SIG-M5 treated with dmso at 0.1 percent for 504 hours (cell line): Measurements from ENCODE around the gene NNT.

Experiments used
- DNase-seq: peaks from one replicate; lab custom pipeline; 2025; ENCODE audit not compliant: unreplicated experiment; lab: John Stamatoyannopoulos, UW

Gene NNT

DNA sequence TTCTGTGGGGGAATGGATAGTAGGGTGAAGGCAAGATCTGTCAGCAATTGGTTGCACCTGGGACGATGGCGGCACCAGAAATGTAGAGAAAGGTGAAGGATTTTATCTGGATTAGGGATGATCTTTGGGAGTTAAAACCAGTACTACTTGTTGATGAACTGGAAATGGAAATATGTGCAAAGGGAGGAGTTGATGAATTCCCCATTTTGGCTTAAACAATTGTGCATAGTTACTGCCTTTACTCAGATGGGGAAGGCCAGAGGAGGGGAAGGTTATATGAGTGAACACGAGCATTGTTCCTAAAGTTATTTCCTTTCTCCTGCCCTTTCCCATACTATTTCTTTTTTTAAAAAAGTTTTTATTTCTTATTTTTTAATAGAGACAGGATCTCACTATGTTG lies 19.1 kb downstream of the NNT start:
- DNase-seq, result no peak

- DNase-seq, result no peak
Observed at GRCh38 chr5:43623048-43623680, 20.2 kb downstream of the NNT start.

DNA sequence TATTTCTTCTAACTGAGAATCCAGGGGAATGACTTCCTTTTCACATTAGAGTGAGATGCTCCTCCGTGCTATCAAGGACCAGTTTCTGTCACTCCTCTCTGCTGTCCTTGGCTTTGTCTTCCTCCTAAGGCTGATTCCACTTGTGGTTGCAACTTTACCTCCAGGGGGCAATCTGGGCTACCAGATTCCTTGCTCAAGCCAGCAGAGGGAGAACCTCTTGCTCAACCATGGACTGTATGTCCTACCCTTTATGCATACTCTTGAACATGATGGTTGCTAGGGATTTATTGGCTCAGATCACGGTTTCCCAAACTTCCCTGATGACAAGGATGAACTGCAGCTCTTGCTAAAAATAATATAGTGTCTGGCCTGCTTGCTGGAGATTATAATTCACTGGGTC lies 24.0 kb downstream of the NNT start:
- DNase-seq, result peak; percentile 85

DNA sequence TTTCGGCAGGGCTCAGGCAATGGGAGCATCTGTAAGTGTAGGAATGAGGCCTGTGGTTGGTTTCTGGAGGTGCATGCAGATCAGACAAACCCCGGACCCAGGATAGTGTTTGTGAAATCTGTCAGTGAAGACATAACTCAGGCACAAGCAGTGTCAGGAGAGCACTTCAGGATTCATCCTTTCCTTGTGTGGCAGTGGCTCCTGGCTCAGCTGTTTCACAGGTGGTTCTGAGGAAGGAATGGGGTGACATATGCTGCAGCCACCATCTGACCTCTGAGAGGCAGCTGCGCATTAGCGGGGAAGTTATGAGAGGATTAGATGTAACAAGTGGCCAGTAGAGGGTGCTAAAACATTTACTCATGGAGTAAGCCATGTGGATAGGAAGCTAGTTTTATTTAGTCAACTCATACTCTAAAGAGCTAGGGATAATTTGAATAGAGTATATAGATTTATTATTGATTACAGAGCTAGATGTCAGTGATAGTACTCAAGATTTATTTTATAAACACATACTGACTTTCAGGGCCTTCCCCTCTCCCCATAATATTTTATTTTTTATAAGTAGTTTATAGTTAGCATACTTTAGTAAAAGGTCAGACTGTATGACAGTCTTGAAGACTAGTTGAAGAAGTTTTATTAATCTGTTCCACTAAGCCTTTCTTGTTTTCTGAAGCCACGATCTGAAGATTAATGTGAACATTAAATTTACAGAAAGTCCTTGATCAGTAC lies 28.4 kb downstream of the NNT start:
- peak; percentile 87 for DNase-seq

DNA sequence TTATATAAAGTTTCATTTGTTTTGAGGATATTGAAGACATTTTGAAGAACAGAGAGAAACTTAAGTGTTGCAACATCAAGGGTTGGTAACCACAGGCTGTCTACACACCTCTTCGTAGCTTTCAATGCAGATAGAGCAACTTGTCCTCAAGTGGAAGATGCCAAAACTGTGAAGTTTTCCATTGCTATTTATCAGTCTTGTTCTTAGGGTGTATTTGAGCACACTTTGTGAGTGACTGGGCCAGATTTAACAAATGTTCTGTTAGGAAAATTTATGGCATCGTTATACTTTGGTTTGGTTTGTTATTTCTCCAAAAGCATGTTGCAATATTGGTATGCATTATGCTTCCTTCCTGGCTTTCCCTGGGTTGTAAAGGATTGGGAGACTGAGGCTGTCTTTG lies 31.6 kb downstream of the NNT start:
- peak; percentile 32 for DNase-seq

GRCh38 chr5:43635374-43635773 lies 32.4 kb downstream of the NNT start:
- DNase-seq, result no peak

DNA sequence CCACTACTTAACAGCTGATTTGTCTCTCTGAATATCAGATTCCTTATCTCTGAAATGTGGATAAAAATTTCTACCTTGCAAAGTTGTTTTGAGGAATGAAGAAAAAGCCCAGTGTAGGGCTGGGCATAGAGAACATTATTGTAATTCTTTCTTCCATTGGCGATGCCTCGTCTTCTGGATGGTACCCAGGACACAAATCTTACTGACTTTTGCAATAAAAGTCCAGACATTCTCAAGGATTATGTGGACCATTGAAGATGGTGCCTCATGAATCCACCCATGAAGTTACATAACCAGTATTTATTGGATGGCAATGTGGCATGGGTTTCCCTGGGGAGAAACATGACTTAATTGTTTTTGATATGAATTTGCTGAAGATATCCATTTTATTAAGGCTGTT lies 33.1 kb downstream of the NNT start:
- no peak for DNase-seq

- DNase-seq, result no peak
Observed at GRCh38 chr5:43637416-43637815, 34.4 kb downstream of the NNT start.

- DNase-seq, result no peak
Observed at GRCh38 chr5:43638107-43638506, 35.1 kb downstream of the NNT start.

DNA sequence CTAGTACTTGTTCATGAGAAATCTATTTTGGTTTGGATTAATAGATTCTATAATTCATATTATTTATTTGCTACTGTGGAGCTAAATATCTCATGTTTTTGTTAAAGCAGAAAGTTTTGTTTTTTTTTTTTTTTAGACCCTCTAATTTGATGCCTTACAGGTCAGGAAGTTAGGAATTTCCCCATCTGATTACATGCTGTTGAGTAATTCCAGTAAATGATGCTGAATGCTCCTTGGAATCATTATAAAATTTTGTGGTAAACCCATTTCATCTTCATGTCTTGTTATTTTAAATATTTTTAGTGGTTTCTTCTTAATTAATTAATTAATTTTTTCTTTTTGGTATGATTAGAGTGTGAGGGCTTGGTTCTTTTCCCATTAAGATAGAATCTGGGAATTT lies 35.6 kb downstream of the NNT start:
- no peak for DNase-seq

GRCh38 chr5:43639566-43639965 lies 36.6 kb downstream of the NNT start:
- no peak for DNase-seq

GRCh38 chr5:43642428-43642827 lies 39.4 kb downstream of the NNT start:
- DNase-seq, result no peak

DNA sequence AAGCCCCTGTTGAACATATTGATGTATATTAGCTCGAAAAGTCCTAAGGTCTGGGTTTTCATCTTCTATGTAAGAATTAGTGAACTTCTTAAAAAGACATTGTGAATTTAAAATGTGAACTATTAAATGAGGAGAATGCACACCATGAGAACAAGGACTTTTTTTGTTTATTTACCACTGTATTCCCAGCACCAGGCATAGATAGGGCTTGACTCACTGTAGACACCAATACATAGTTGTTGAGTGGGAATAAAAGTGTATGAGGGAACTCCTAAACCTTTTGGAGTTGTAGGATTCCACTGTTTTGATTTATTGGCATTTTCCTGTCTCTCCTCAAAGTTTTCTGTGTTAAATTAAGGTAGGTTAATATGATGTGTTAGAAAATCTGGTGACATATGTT lies 40.3 kb downstream of the NNT start:
- DNase-seq, result no peak

DNA sequence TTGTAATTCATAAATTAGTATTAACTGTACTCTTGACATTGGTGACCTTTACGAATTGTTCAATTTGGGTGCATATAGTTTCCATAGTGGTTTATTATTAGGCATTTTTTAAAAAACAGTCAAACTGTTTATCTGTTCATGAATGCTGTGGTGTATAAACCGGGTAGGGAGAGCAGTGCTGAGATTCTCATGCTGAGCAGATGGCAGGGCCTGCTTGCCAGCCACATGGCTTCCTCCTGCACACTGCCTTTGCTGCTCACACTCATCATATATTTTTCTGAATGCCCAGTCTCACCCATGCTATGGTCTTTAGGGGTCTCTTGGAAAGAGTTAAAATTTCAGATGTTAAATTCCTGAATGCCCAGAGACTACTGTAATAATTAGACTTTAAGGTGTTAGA lies 40.8 kb downstream of the NNT start:
- DNase-seq, result no peak

DNA sequence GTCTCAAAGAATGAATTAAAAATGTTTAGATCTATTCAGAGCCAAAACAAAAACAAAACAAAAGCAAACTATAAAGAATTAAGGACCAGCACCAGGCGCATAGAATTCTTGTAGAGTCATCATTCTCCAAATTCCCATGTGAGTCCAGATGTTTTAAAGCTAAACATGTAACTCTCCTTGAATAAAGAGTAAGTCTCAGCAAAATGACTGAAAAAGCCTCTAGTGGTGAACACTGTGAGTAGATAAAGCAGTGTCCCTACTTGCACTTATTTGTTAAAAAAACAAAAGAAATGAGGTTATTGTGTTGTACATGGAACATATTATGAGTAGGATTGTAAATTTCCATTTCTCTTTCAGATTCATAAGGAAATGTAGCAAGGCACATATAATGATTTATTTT lies 44.0 kb downstream of the NNT start:
- DNase-seq, result no peak

DNA sequence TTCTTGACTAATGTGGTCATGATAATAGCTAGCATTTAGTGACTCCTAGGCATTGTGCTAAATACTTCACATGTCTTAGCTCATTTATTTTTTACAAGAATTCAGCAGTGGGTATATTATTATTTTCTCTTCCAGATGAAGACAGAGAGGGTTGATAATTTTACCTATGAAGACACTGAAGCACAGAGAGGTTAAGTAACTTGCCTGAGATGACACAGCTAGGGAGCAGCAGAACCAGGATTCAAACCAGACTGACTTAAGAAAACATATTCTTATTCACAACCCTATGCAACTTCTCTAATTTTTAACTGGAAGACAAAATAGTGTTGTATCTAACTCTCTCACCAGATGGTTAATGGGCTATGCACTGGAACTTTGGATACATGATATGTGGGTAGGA lies 44.8 kb downstream of the NNT start:
- no peak for DNase-seq

DNA sequence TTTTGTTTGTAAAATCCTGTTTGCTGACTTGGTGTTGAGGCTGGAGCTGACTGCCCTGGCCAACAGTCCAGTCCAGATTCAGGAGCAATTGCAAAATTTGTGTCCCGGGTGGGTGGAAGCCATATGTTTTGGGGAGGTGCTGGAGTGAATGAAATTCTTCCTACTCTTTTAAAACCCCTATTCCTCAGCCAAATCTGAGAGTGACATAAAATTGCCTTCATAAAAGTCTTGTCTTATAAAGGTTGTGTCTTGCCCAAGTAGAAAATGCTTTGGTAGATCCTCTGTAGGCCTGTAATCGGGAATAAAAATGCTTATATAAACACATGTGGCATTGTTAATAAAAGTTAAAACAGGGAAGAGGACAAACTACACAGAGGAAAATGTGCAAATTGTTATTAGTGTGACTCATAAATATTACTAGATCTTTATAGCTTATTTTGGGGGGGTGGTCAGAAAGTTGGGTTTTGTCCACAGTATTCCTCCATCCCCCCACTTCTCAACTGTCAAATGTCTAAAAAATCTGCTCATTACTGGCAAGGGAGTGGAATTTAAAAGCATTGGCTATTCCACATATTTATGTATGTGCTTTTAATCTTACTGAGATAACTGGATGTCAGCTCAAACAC lies 45.6 kb downstream of the NNT start:
- no peak for DNase-seq

GRCh38 chr5:43649256-43649655 lies 46.3 kb downstream of the NNT start:
- DNase-seq, result no peak

- no peak for DNase-seq
Observed at GRCh38 chr5:43652537-43653302, 49.7 kb downstream of the NNT start.

GRCh38 chr5:43658509-43658908 lies 55.5 kb downstream of the NNT start:
- DNase-seq, result no peak

DNA sequence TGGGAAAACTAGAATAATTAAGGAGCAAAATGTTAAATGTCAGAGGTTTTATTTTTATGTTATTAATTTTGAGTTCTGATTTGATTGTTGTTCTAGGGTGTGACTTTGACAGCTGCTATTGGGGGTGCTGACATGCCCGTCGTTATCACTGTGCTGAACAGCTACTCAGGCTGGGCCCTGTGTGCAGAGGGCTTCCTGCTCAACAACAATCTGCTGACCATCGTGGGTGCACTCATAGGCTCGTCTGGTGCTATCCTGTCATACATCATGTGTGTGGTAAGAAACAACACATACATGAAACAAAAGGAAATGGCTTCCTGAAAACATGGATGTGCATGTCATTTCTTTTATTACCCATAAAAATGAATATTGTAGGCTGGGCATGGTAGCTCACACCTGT lies 56.1 kb downstream of the NNT start:
- DNase-seq, result no peak

DNA sequence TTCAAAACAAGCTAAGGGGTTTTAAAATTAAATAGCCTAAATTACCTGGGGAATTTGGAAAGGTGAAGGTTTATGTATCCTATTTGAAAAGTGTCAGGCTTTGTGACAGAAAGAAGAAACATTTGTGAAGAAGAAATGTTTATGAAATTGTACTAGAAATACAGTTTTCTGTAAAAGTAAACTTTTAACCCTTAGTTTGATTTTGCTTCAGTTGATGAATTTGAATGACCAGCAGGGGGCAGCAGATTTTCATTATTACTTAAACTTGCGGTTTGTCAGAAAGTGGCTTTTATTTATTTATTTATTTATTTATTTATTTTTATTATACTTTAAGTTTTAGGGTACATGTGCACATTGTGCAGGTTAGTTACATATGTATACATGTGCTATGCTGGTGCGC lies 58.1 kb downstream of the NNT start:
- DNase-seq, result no peak
